H9 (cell line): ENCODE results near the gene CACNA2D3. TPM values are rescaled to one million over a fixed set of nuclear protein-coding genes. Genes with fewer than 3 reads are reported as not detected.

ENCODE experiments used
- DNase-seq: peaks from one replicate; pipeline ENCODE4 v3.0.0-alpha.2; 2017
- H2AFZ ChIP-seq: one replicate; pipeline ENCODE4 v1.6.1; 2013; ENCODE audit warnings: mild to moderate bottlenecking, low read length, control low read depth, moderate library complexity
- H2AK5ac ChIP-seq: 2 replicates; pipeline ENCODE4 v1.6.1; 2013; ENCODE audit warnings: low read length, control low read depth, mixed read lengths; ENCODE audit not compliant: insufficient read length
- H2BK120ac ChIP-seq: one replicate; pipeline ENCODE4 v1.6.1; 2013; ENCODE audit warnings: low read depth, mild to moderate bottlenecking, low read length, control low read depth, inconsistent platforms; ENCODE audit not compliant: poor library complexity, severe bottlenecking
- H2BK12ac ChIP-seq: 2 replicates; pipeline ENCODE4 v1.6.1; 2013; ENCODE audit warnings: low read length, control low read depth, mixed read lengths, low read depth; ENCODE audit not compliant: insufficient read length
- H2BK15ac ChIP-seq: 2 replicates; pipeline ENCODE4 v1.6.1; 2013; ENCODE audit warnings: low read depth, low read length, control low read depth
- H2BK20ac ChIP-seq: one replicate; pipeline ENCODE4 v1.6.1; 2013; ENCODE audit warnings: low read depth, mild to moderate bottlenecking, low read length, control low read depth, inconsistent platforms; ENCODE audit not compliant: poor library complexity, severe bottlenecking
- H2BK5ac ChIP-seq: 2 replicates; pipeline ENCODE4 v1.6.1; 2013; ENCODE audit warnings: low read length, control low read depth, mixed read lengths; ENCODE audit not compliant: insufficient read length
- H3K14ac ChIP-seq: 2 replicates; pipeline ENCODE4 v1.6.1; 2013; ENCODE audit warnings: low read length, control low read depth; ENCODE audit not compliant: insufficient read depth
- H3K18ac ChIP-seq: 2 replicates; pipeline ENCODE4 v1.6.1; 2013; ENCODE audit warnings: low read depth, mild to moderate bottlenecking, mixed read lengths, low read length, control low read depth; ENCODE audit not compliant: insufficient read length
- H3K23ac ChIP-seq: 2 replicates; pipeline ENCODE4 v1.6.1; 2013; ENCODE audit warnings: low read length, control low read depth, mixed read lengths, low read depth; ENCODE audit not compliant: insufficient read length
- H3K23me2 ChIP-seq: 2 replicates; pipeline ENCODE4 v1.6.1; 2013; ENCODE audit warnings: low read depth, mild to moderate bottlenecking, mixed read lengths, low read length, control low read depth; ENCODE audit not compliant: insufficient read length, poor library complexity, severe bottlenecking
- H3K27ac ChIP-seq: 2 replicates; pipeline ENCODE4 v1.5.1; 2013; ENCODE audit warnings: low read length, control low read depth, mixed read lengths, low read depth; ENCODE audit not compliant: insufficient read length
- H3K27me3 ChIP-seq: 2 replicates; pipeline ENCODE4 v1.6.1; 2013; ENCODE audit warnings: low read length, control low read depth, inconsistent platforms; ENCODE audit not compliant: insufficient read depth
- H3K4ac ChIP-seq: 2 replicates; pipeline ENCODE4 v1.6.1; 2013; ENCODE audit warnings: low read depth, mild to moderate bottlenecking, control low read depth, inconsistent platforms, low read length, moderate library complexity
- H3K4me1 ChIP-seq: 2 replicates; pipeline ENCODE4 v1.6.1; 2013; ENCODE audit warnings: low read length, control low read depth, inconsistent platforms; ENCODE audit not compliant: insufficient read depth
- H3K4me2 ChIP-seq: 2 replicates; pipeline ENCODE4 v1.6.1; 2013; ENCODE audit warnings: low read length, control low read depth, mixed read lengths; ENCODE audit not compliant: insufficient read length, insufficient read depth
- H3K56ac ChIP-seq: 2 replicates; pipeline ENCODE4 v1.6.1; 2013; ENCODE audit warnings: low read depth, mild to moderate bottlenecking, mixed read lengths, low read length, control low read depth; ENCODE audit not compliant: insufficient read length
- H3K79me1 ChIP-seq: 2 replicates; pipeline ENCODE4 v1.6.1; 2013; ENCODE audit warnings: low read depth, mild to moderate bottlenecking, moderate library complexity, low read length, control low read depth, inconsistent platforms; ENCODE audit not compliant: insufficient read depth, poor library complexity, severe bottlenecking
- H3K79me2 ChIP-seq: 2 replicates; pipeline ENCODE4 v1.6.1; 2013; ENCODE audit warnings: low read length, control low read depth, inconsistent platforms; ENCODE audit not compliant: insufficient read depth
- H3K9ac ChIP-seq: 2 replicates; pipeline ENCODE4 v1.6.1; 2013; ENCODE audit warnings: low read length, control low read depth, mixed read lengths; ENCODE audit not compliant: insufficient read length; ENCODE audit errors: extremely low read depth
- H3K9me3 ChIP-seq: one replicate; pipeline ENCODE4 v1.6.1; 2013; ENCODE audit warnings: low read depth, low read length, inconsistent platforms; ENCODE audit not compliant: control insufficient read depth
- H3T11ph ChIP-seq: one replicate; pipeline ENCODE4 v1.6.1; 2013; ENCODE audit warnings: mild to moderate bottlenecking, low read length, control low read depth, inconsistent platforms
- H4K20me1 ChIP-seq: one replicate; pipeline ENCODE4 v1.6.1; 2013; ENCODE audit not compliant: control insufficient read depth, insufficient read length, insufficient read depth
- H4K5ac ChIP-seq: 2 replicates; pipeline ENCODE4 v1.6.1; 2013; ENCODE audit warnings: low read depth, mild to moderate bottlenecking, mixed read lengths, low read length, control low read depth; ENCODE audit not compliant: insufficient read length
- H4K8ac ChIP-seq: replicated peaks from 2 replicates; pipeline ENCODE4 v1.6.1; 2013; ENCODE audit warnings: low read length, control low read depth, mixed read lengths, low read depth; ENCODE audit not compliant: insufficient read length
- H4K91ac ChIP-seq: 2 replicates; pipeline ENCODE4 v1.6.1; 2013; ENCODE audit warnings: low read depth, mild to moderate bottlenecking, moderate library complexity, mixed read lengths, low read length, control low read depth; ENCODE audit not compliant: insufficient read length
- H3K27ac Mint-ChIP-seq, 3 experiments: 2 replicates in 2 of 3; 3 replicates in 1 of 3; pipeline ENCODE4 v1.8.0; 2020 to 2021; ENCODE audit warnings: mixed read lengths in 3 of 3, mild to moderate bottlenecking in 1 of 3, moderate library complexity in 1 of 3
- H3K27me3 Mint-ChIP-seq: 2 replicates; pipeline ENCODE4 v1.8.0; 2021; ENCODE audit warnings: low read depth, mild to moderate bottlenecking, moderate library complexity, mixed read lengths
- H3K36me3 Mint-ChIP-seq, 3 experiments: 2 replicates in 2 of 3; 3 replicates in 1 of 3; pipeline ENCODE4 v1.8.0; 2020 to 2021; ENCODE audit warnings: low read depth in 3 of 3, mixed read lengths in 3 of 3; ENCODE audit not compliant: insufficient read depth in 1 of 3
- H3K4me1 Mint-ChIP-seq, 2 experiments: 2 replicates each; pipeline ENCODE4 v1.8.0; 2020; ENCODE audit warnings: mixed read lengths in 2 of 2
- H3K4me3 Mint-ChIP-seq, 2 experiments: 2 replicates in 1 of 2; 3 replicates in 1 of 2; pipeline ENCODE4 v1.8.0; 2020 to 2021; ENCODE audit warnings: mild to moderate bottlenecking in 2 of 2, mixed read lengths in 2 of 2, moderate library complexity in 1 of 2
- H3K9me3 Mint-ChIP-seq, 2 experiments: 2 replicates in 1 of 2; 3 replicates in 1 of 2; pipeline ENCODE4 v1.8.0; 2020; ENCODE audit warnings: mild to moderate bottlenecking in 2 of 2, mixed read lengths in 2 of 2, moderate library complexity in 1 of 2
- CTCF ChIP-seq: fragments of 200-600 bp; sonication (generic); conservative IDR thresholded peaks from 3 replicates; pipeline ENCODE4 v1.8.0; 2021; ENCODE audit warnings: antibody characterized with exemption, mild to moderate bottlenecking
- WGBS: extraction: QIAGEN DNeasy Blood & Tissue Kit; methylation state at CpG from one replicate; pipeline ENCODE4 v1.1.7; 2013; ENCODE audit warnings: missing lambda C conversion rate, low lambda C conversion rate, mixed read lengths; ENCODE audit not compliant: insufficient read length; ENCODE audit errors: extremely low coverage; 5-methylcytosine and 5-hydroxymethylcytosine counted together
- total RNA-seq: library from RNA; stranded (reverse); gene quantifications from 2 replicates; pipeline ENCODE4 v1.2.1, GENCODE V29; 2021

CACNA2D3 gene
- total RNA-seq, 1 experiment from 2014 or later = 3.2 TPM

GRCh38 chr3:54312156-54312899, 190.0 kb downstream of the CACNA2D3 start:
- Histone ChIP-seq H4K8ac (no peak overlapping the region), H3K4me1 (no peaks in the 10 kb centered on the region), H3K79me2 (no peaks in the 10 kb centered on the region), H2BK15ac (no peak overlapping the region), H3K23ac (no peak overlapping the region), H3T11ph (no peak overlapping the region), H2AK5ac (no peak overlapping the region), H4K91ac (no peak overlapping the region), H2BK120ac (no peak overlapping the region), H3K9ac (no peak overlapping the region), H4K20me1 (no peaks in the 10 kb centered on the region), H3K27me3 (no peaks in the 10 kb centered on the region), H4K5ac (no peak overlapping the region), H3K56ac (no peak overlapping the region), H3K9me3 (no peaks in the 10 kb centered on the region), H3K27ac (no peak overlapping the region), H3K14ac (no peak overlapping the region), H2BK12ac (no peak overlapping the region), H3K4me2 (no peak overlapping the region), H3K79me1 (no peaks in the 10 kb centered on the region), H2AFZ (no peak overlapping the region), H3K18ac (no peak overlapping the region), H2BK20ac (no peak overlapping the region), H3K23me2 (no peaks in the 10 kb centered on the region), H2BK5ac (no peak overlapping the region), H3K4ac (no peak overlapping the region)
- no peak for TF ChIP-seq CTCF
- DNase-seq = no peak
- WGBS = no CpG with 5 or more reads among the region's 9 CpGs
- no peak overlapping the region for H3K4me3 Mint-ChIP-seq
- H3K27me3 Mint-ChIP-seq = peaks cover 1% of the 10 kb centered on the region
- H3K36me3 Mint-ChIP-seq = no peaks in the 10 kb centered on the region
- H3K27ac Mint-ChIP-seq = no peak overlapping the region
- peaks cover 0 to 3% of the 10 kb centered on the region in 2 experiments; a peak in 1 of 5 replicates for H3K9me3 Mint-ChIP-seq
- peaks cover 4 to 9% of the 10 kb centered on the region in 2 experiments for H3K4me1 Mint-ChIP-seq
